Fibroblast of lung (primary cell): ENCODE measurements around the gene GPRASP2. TPM values are rescaled to one million over a fixed set of nuclear protein-coding genes. Genes with fewer than 3 reads are reported as not detected.

Source experiments
- DNase-seq, 2 donors: peaks; one replicate each; pipeline versions ENCODE4 v3.0.0 to v3.0.0-alpha.2; 2010; ENCODE audit warnings: low read depth in 2 of 2
- H2AFZ ChIP-seq: 2 replicates; pipeline ENCODE4 v1.5.1; 2012; ENCODE audit warnings: low read length, control low read depth, inconsistent platforms
- H3K27ac ChIP-seq: 2 replicates; pipeline ENCODE4 v1.5.1; 2011; ENCODE audit warnings: low read length, control low read depth; ENCODE audit not compliant: insufficient read depth
- H3K27me3 ChIP-seq: 2 replicates; pipeline ENCODE4 v1.5.1; 2011; ENCODE audit warnings: mild to moderate bottlenecking, low read length; ENCODE audit not compliant: control insufficient read depth, insufficient read depth
- H3K36me3 ChIP-seq: 2 replicates; pipeline ENCODE4 v1.5.1; 2011; ENCODE audit warnings: low read length; ENCODE audit not compliant: control insufficient read depth, insufficient read depth
- H3K4me1 ChIP-seq: 2 replicates; pipeline ENCODE4 v1.5.1; 2011; ENCODE audit warnings: low read length; ENCODE audit not compliant: control insufficient read depth, insufficient read depth; ENCODE audit errors: extremely low read depth
- H3K4me2 ChIP-seq: 2 replicates; pipeline ENCODE4 v1.5.1; 2011; ENCODE audit warnings: low read length, control low read depth; ENCODE audit not compliant: insufficient read depth; ENCODE audit errors: extremely low read depth
- H3K4me3 ChIP-seq, 4 experiments: fragments of 200-600 bp in 1 of 4; sonication (generic) in 1 of 4; replicated peaks in 1 of 4; 2 replicates each; pipeline ENCODE4 v1.5.1; 2011 to 2016; ENCODE audit warnings: low read length in 4 of 4, low read depth in 3 of 4, mild to moderate bottlenecking in 3 of 4, control low read depth in 2 of 4, inconsistent platforms in 1 of 4, mixed read lengths in 1 of 4; ENCODE audit not compliant: insufficient read depth in 1 of 4; ENCODE audit errors: control extremely low read depth in 1 of 4
- H3K79me2 ChIP-seq: 2 replicates; pipeline ENCODE4 v1.5.1; 2012; ENCODE audit warnings: mild to moderate bottlenecking, low read length, inconsistent platforms; ENCODE audit not compliant: control insufficient read depth, insufficient read depth
- H3K9ac ChIP-seq: 2 replicates; pipeline ENCODE4 v1.5.1; 2011; ENCODE audit warnings: mild to moderate bottlenecking, low read length, control low read depth; ENCODE audit not compliant: insufficient read depth
- H3K9me3 ChIP-seq: 2 replicates; pipeline ENCODE4 v1.5.1; 2012; ENCODE audit warnings: low read depth, low read length; ENCODE audit not compliant: control insufficient read depth, insufficient read depth
- H4K20me1 ChIP-seq: 2 replicates; pipeline ENCODE4 v1.5.1; 2011; ENCODE audit warnings: low read length; ENCODE audit not compliant: control insufficient read depth, insufficient read depth; ENCODE audit errors: extremely low read depth
- CTCF ChIP-seq, 2 donors: IDR thresholded peaks in 1 of 2; conservative IDR thresholded peaks in 1 of 2; 1 replicate in 1 of 2; 2 replicates in 1 of 2; pipeline ENCODE4 v1.5.1; 2011 to 2012; ENCODE audit warnings: low read length in 2 of 2, control low read depth in 1 of 2, inconsistent platforms in 1 of 2, low read depth in 1 of 2, mild to moderate bottlenecking in 1 of 2
- EZH2 ChIP-seq: IDR thresholded peaks from 2 replicates; pipeline ENCODE4 v1.5.1; 2012; ENCODE audit warnings: low read length, control low read depth, mild to moderate bottlenecking; ENCODE audit errors: missing control alignments
- polyA plus RNA-seq, 2 donors: library from polyadenylated mRNA; depleted of rRNA in 1 of 2; stranded (reverse) in 1 of 2; unstranded in 1 of 2; fragments of >200 nt; gene quantifications; 2 replicates each; pipeline ENCODE4 v1.2.1, GENCODE V29; 2011 to 2012; ENCODE audit warnings: missing spikeins in 1 of 2
- total RNA-seq: library from RNA; depleted of rRNA; stranded (reverse); fragments of >200 nt; gene quantifications from 2 replicates; pipeline ENCODE4 v1.2.1, GENCODE V29; 2014

GPRASP2 gene
- total and polyA plus RNA-seq, 2 donors (not counting 1 experiment from before 2014, with no cell fraction given), result 8.8 to 24.6 TPM

- H3K4me1 ChIP-seq, result no peaks in the 10 kb centered on the region
- TF ChIP-seq CTCF (conservative IDR thresholded peaks at IDR 0.05 in 1 of 2, IDR thresholded peaks at IDR 0.05 in 1 of 2; ENCODE audit: low read depth in 1 of 2, low read length in 2 of 2), result no peak
- no peak for TF ChIP-seq EZH2
- H3K36me3 ChIP-seq, result no peaks in the 10 kb centered on the region
- peak in 1 of 2 donors; percentile 14 for DNase-seq
- no peak overlapping the region for H3K4me2 ChIP-seq
- no peak overlapping the region for H2AFZ ChIP-seq
- no peak overlapping the region for H3K4me3 ChIP-seq
- H3K27me3 ChIP-seq, result no peaks in the 10 kb centered on the region
- H3K27ac ChIP-seq, result no peak overlapping the region
- H3K9me3 ChIP-seq, result no peaks in the 10 kb centered on the region
- H3K9ac ChIP-seq, result no peak overlapping the region
- H3K79me2 ChIP-seq, result no peaks in the 10 kb centered on the region
- no peaks in the 10 kb centered on the region for H4K20me1 ChIP-seq
Observed at GRCh38 chrX:102723456-102723855, 11.2 kb downstream of the GPRASP2 start.

- no peaks in the 10 kb centered on the region for H3K36me3 ChIP-seq
- H3K4me2 ChIP-seq, result no peak overlapping the region
- H3K4me1 ChIP-seq, result no peaks in the 10 kb centered on the region
- no peaks in the 10 kb centered on the region for H4K20me1 ChIP-seq
- no peak overlapping the region for H3K9ac ChIP-seq
- no peaks in the 10 kb centered on the region for H3K9me3 ChIP-seq
- no peaks in the 10 kb centered on the region for H3K27me3 ChIP-seq
- no peaks in the 10 kb centered on the region for H3K79me2 ChIP-seq
- DNase-seq, result no peak
- H3K4me3 ChIP-seq, result no peak overlapping the region
- H3K27ac ChIP-seq, result no peak overlapping the region
- H2AFZ ChIP-seq, result no peak overlapping the region
- no peak for TF ChIP-seq CTCF (conservative IDR thresholded peaks at IDR 0.05 in 1 of 2, IDR thresholded peaks at IDR 0.05 in 1 of 2; ENCODE audit: low read depth in 1 of 2, low read length in 2 of 2)
- TF ChIP-seq EZH2, result no peak
Observed at GRCh38 chrX:102727761-102728160, 15.5 kb downstream of the GPRASP2 start.

GRCh38 chrX:102728646-102729045, 16.4 kb downstream of the GPRASP2 start:
- DNase-seq, result no peak
- Histone ChIP-seq H3K4me3 (no peak overlapping the region), H3K4me1 (no peaks in the 10 kb centered on the region), H3K36me3 (no peaks in the 10 kb centered on the region), H3K4me2 (no peak overlapping the region), H3K9me3 (no peaks in the 10 kb centered on the region), H3K27me3 (no peaks in the 10 kb centered on the region), H3K9ac (no peak overlapping the region), H2AFZ (no peak overlapping the region), H3K79me2 (no peaks in the 10 kb centered on the region), H3K27ac (no peak overlapping the region), H4K20me1 (no peaks in the 10 kb centered on the region)
- no peak for TF ChIP-seq EZH2
- TF ChIP-seq CTCF (conservative IDR thresholded peaks at IDR 0.05 in 1 of 2, IDR thresholded peaks at IDR 0.05 in 1 of 2; ENCODE audit: low read depth in 1 of 2, low read length in 2 of 2), result no peak
